WTC11 (cell line): ENCODE results near the gene FRMD4A. TPM values are rescaled to one million over a fixed set of nuclear protein-coding genes. Genes with fewer than 3 reads are reported as not detected.

Experiments used
- ATAC-seq: fragments of 200-7000 bp; cut with Tn5 transposase; 2 replicates; pipeline ENCODE4 v1.10.0; 2021; ENCODE audit warnings: mild to moderate bottlenecking, moderate library complexity
- CTCF ChIA-PET: fragments of 300-600 bp; sonication (Branson Sonifier 250); formaldehyde crosslinking; loops from one replicate; lab custom pipeline; 2021; ENCODE audit warnings: antibody characterized with exemption; lab: Charles Lee
- POLR2A ChIA-PET: fragments of 350-600 bp; sonication (Branson Sonifier 250); formaldehyde crosslinking; loops from one replicate; lab custom pipeline; 2021; ENCODE audit warnings: antibody characterized with exemption; lab: Charles Lee
- DNase-seq: peaks from one replicate; pipeline ENCODE4 v3.0.0; 2021; ENCODE audit warnings: low spot score
- H3K27ac Mint-ChIP-seq: 2 replicates; pipeline ENCODE4 v1.8.0; 2021; ENCODE audit warnings: mixed read lengths
- H3K27me3 Mint-ChIP-seq: 2 replicates; pipeline ENCODE4 v1.8.0; 2021; ENCODE audit warnings: low read depth, mild to moderate bottlenecking, moderate library complexity, mixed read lengths
- H3K36me3 Mint-ChIP-seq: 2 replicates; pipeline ENCODE4 v1.8.0; 2021; ENCODE audit warnings: mixed read lengths
- H3K4me1 Mint-ChIP-seq: 2 replicates; pipeline ENCODE4 v1.8.0; 2022; ENCODE audit warnings: mixed read lengths
- H3K4me3 Mint-ChIP-seq: 2 replicates; pipeline ENCODE4 v1.8.0; 2021; ENCODE audit warnings: mild to moderate bottlenecking, moderate library complexity, mixed read lengths
- H3K9me3 Mint-ChIP-seq: 2 replicates; pipeline ENCODE4 v1.8.0; 2021; ENCODE audit warnings: mixed read lengths
- ATF2 ChIP-seq: sonication (generic); formaldehyde crosslinking; IDR thresholded peaks from 2 replicates; pipeline ENCODE4 v1.8.1; 2022; ENCODE audit warnings: low read depth, missing genetic modification reagents, borderline replicate concordance
- ELF4 ChIP-seq: sonication (generic); formaldehyde crosslinking; IDR thresholded peaks from 2 replicates; pipeline ENCODE4 v1.8.1; 2022; ENCODE audit warnings: low read depth, mild to moderate bottlenecking, moderate library complexity, missing genetic modification reagents
- GABPB1 ChIP-seq: sonication (generic); formaldehyde crosslinking; IDR thresholded peaks from 2 replicates; pipeline ENCODE4 v1.8.1; 2023; ENCODE audit warnings: mild to moderate bottlenecking, missing genetic modification reagents
- KAT7 ChIP-seq: sonication (generic); formaldehyde crosslinking; IDR thresholded peaks from 2 replicates; pipeline ENCODE4 v1.8.1; 2023; ENCODE audit warnings: missing genetic modification reagents, mild to moderate bottlenecking, borderline replicate concordance
- MLX ChIP-seq: sonication (generic); formaldehyde crosslinking; IDR thresholded peaks from 2 replicates; pipeline ENCODE4 v1.8.1; 2023; ENCODE audit warnings: mild to moderate bottlenecking, missing genetic modification reagents, moderate library complexity
- MYBL2 ChIP-seq: sonication (generic); formaldehyde crosslinking; IDR thresholded peaks from 2 replicates; pipeline ENCODE4 v1.8.1; 2023; ENCODE audit warnings: mild to moderate bottlenecking, moderate library complexity, missing genetic modification reagents
- NFYB ChIP-seq: sonication (generic); formaldehyde crosslinking; conservative IDR thresholded peaks from 2 replicates; pipeline ENCODE4 v1.8.0; 2022; ENCODE audit warnings: low read depth, missing genetic modification reagents
- NR1H2 ChIP-seq: sonication (generic); formaldehyde crosslinking; IDR thresholded peaks from 2 replicates; pipeline ENCODE4 v1.9.0; 2021; ENCODE audit warnings: mild to moderate bottlenecking, moderate library complexity, missing genetic modification reagents
- ZNF232 ChIP-seq: sonication (generic); formaldehyde crosslinking; IDR thresholded peaks from 2 replicates; pipeline ENCODE4 v1.8.0; 2022; ENCODE audit warnings: mild to moderate bottlenecking, missing genetic modification reagents
- ZNF281 ChIP-seq: sonication (generic); formaldehyde crosslinking; IDR thresholded peaks from 2 replicates; pipeline ENCODE4 v1.8.0; 2023; ENCODE audit warnings: mild to moderate bottlenecking, missing genetic modification reagents
- ZNF396 ChIP-seq: fragments of 250-450 bp; sonication (Bioruptor Pico); IDR thresholded peaks from 2 replicates; pipeline ENCODE4 v1.8.0; 2021; ENCODE audit warnings: mild to moderate bottlenecking, moderate library complexity, borderline replicate concordance
- total RNA-seq: library from RNA; stranded (reverse); gene quantifications from 3 replicates; pipeline ENCODE4 v1.2.3, GENCODE V29; 2021
- TF ChIP-seq, protein P1 (sequence below): sonication (generic); formaldehyde crosslinking; IDR thresholded peaks from 2 replicates; pipeline ENCODE4 v1.8.1; 2022; ENCODE audit warnings: mild to moderate bottlenecking, missing genetic modification reagents, moderate library complexity, borderline replicate concordance
- TF ChIP-seq, protein P2 (sequence below): sonication (generic); formaldehyde crosslinking; IDR thresholded peaks from 2 replicates; pipeline ENCODE4 v1.8.1; 2023; ENCODE audit warnings: mild to moderate bottlenecking, missing genetic modification reagents, borderline replicate concordance
- TF ChIP-seq, protein P3 (sequence below): sonication (generic); formaldehyde crosslinking; IDR thresholded peaks from 2 replicates; pipeline ENCODE4 v1.8.0; 2022; ENCODE audit warnings: missing genetic modification reagents
- TF ChIP-seq, protein P4 (sequence below): sonication (generic); formaldehyde crosslinking; IDR thresholded peaks from 2 replicates; pipeline ENCODE4 v1.8.1; 2023; ENCODE audit warnings: mild to moderate bottlenecking, missing genetic modification reagents
- TF ChIP-seq, protein P5 (sequence below): fragments of 250-450 bp; sonication (Bioruptor Pico); IDR thresholded peaks from 2 replicates; pipeline ENCODE4 v2.1.2; 2022; ENCODE audit warnings: mild to moderate bottlenecking, moderate library complexity
- TF ChIP-seq, protein P6 (sequence below): sonication (generic); formaldehyde crosslinking; IDR thresholded peaks from 2 replicates; pipeline ENCODE4 v1.8.1; 2023; ENCODE audit warnings: mild to moderate bottlenecking, missing genetic modification reagents

The FRMD4A gene
- total RNA-seq, 1 experiment from 2014 or later = 35.5 TPM

GRCh38 chr10:13669901-13670300, 660.8 kb downstream of the FRMD4A start:
- ChIA-PET CTCF (no interaction called here), POLR2A (no interaction called here)
- no peak overlapping the region for H3K4me3 Mint-ChIP-seq
- DNase-seq (no peak), ATAC-seq (no peak)
- H3K9me3 Mint-ChIP-seq = no peaks in the 10 kb centered on the region
- peaks cover 19% of the 10 kb centered on the region for H3K36me3 Mint-ChIP-seq
- H3K27me3 Mint-ChIP-seq = no peaks in the 10 kb centered on the region
- peaks cover 41% of the 10 kb centered on the region for H3K4me1 Mint-ChIP-seq
- H3K27ac Mint-ChIP-seq = peak overlapping the region; percentile 70
- TF ChIP-seq, protein P1, sequence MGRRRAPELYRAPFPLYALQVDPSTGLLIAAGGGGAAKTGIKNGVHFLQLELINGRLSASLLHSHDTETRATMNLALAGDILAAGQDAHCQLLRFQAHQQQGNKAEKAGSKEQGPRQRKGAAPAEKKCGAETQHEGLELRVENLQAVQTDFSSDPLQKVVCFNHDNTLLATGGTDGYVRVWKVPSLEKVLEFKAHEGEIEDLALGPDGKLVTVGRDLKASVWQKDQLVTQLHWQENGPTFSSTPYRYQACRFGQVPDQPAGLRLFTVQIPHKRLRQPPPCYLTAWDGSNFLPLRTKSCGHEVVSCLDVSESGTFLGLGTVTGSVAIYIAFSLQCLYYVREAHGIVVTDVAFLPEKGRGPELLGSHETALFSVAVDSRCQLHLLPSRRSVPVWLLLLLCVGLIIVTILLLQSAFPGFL (CRISPR knock-in tag) = no peak
- no peak for TF ChIP-seq ATF2 (CRISPR knock-in tag)
- TF ChIP-seq ELF4 = no peak
- TF ChIP-seq, protein P2, sequence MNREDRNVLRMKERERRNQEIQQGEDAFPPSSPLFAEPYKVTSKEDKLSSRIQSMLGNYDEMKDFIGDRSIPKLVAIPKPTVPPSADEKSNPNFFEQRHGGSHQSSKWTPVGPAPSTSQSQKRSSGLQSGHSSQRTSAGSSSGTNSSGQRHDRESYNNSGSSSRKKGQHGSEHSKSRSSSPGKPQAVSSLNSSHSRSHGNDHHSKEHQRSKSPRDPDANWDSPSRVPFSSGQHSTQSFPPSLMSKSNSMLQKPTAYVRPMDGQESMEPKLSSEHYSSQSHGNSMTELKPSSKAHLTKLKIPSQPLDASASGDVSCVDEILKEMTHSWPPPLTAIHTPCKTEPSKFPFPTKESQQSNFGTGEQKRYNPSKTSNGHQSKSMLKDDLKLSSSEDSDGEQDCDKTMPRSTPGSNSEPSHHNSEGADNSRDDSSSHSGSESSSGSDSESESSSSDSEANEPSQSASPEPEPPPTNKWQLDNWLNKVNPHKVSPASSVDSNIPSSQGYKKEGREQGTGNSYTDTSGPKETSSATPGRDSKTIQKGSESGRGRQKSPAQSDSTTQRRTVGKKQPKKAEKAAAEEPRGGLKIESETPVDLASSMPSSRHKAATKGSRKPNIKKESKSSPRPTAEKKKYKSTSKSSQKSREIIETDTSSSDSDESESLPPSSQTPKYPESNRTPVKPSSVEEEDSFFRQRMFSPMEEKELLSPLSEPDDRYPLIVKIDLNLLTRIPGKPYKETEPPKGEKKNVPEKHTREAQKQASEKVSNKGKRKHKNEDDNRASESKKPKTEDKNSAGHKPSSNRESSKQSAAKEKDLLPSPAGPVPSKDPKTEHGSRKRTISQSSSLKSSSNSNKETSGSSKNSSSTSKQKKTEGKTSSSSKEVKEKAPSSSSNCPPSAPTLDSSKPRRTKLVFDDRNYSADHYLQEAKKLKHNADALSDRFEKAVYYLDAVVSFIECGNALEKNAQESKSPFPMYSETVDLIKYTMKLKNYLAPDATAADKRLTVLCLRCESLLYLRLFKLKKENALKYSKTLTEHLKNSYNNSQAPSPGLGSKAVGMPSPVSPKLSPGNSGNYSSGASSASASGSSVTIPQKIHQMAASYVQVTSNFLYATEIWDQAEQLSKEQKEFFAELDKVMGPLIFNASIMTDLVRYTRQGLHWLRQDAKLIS (CRISPR knock-in tag) = no peak
- TF ChIP-seq NFYB (CRISPR knock-in tag) = no peak
- no peak for TF ChIP-seq ZNF232
- TF ChIP-seq KAT7 (CRISPR knock-in tag) = no peak
- TF ChIP-seq, protein P3, sequence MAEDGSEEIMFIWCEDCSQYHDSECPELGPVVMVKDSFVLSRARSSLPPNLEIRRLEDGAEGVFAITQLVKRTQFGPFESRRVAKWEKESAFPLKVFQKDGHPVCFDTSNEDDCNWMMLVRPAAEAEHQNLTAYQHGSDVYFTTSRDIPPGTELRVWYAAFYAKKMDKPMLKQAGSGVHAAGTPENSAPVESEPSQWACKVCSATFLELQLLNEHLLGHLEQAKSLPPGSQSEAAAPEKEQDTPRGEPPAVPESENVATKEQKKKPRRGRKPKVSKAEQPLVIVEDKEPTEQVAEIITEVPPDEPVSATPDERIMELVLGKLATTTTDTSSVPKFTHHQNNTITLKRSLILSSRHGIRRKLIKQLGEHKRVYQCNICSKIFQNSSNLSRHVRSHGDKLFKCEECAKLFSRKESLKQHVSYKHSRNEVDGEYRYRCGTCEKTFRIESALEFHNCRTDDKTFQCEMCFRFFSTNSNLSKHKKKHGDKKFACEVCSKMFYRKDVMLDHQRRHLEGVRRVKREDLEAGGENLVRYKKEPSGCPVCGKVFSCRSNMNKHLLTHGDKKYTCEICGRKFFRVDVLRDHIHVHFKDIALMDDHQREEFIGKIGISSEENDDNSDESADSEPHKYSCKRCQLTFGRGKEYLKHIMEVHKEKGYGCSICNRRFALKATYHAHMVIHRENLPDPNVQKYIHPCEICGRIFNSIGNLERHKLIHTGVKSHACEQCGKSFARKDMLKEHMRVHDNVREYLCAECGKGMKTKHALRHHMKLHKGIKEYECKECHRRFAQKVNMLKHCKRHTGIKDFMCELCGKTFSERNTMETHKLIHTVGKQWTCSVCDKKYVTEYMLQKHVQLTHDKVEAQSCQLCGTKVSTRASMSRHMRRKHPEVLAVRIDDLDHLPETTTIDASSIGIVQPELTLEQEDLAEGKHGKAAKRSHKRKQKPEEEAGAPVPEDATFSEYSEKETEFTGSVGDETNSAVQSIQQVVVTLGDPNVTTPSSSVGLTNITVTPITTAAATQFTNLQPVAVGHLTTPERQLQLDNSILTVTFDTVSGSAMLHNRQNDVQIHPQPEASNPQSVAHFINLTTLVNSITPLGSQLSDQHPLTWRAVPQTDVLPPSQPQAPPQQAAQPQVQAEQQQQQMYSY (CRISPR knock-in tag) = no peak
- TF ChIP-seq, protein P4, sequence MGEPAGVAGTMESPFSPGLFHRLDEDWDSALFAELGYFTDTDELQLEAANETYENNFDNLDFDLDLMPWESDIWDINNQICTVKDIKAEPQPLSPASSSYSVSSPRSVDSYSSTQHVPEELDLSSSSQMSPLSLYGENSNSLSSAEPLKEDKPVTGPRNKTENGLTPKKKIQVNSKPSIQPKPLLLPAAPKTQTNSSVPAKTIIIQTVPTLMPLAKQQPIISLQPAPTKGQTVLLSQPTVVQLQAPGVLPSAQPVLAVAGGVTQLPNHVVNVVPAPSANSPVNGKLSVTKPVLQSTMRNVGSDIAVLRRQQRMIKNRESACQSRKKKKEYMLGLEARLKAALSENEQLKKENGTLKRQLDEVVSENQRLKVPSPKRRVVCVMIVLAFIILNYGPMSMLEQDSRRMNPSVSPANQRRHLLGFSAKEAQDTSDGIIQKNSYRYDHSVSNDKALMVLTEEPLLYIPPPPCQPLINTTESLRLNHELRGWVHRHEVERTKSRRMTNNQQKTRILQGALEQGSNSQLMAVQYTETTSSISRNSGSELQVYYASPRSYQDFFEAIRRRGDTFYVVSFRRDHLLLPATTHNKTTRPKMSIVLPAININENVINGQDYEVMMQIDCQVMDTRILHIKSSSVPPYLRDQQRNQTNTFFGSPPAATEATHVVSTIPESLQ (CRISPR knock-in tag) = no peak
- TF ChIP-seq ZNF396 = no peak
- no peak for TF ChIP-seq GABPB1 (CRISPR knock-in tag)
- TF ChIP-seq, protein P5, sequence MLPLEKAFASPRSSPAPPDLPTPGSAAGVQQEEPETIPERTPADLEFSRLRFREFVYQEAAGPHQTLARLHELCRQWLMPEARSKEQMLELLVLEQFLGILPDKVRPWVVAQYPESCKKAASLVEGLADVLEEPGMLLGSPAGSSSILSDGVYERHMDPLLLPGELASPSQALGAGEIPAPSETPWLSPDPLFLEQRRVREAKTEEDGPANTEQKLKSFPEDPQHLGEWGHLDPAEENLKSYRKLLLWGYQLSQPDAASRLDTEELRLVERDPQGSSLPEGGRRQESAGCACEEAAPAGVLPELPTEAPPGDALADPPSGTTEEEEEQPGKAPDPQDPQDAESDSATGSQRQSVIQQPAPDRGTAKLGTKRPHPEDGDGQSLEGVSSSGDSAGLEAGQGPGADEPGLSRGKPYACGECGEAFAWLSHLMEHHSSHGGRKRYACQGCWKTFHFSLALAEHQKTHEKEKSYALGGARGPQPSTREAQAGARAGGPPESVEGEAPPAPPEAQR (CRISPR knock-in tag) = no peak
- no peak for TF ChIP-seq ZNF281
- no peak for TF ChIP-seq MLX (CRISPR knock-in tag)
- no peak for TF ChIP-seq MYBL2
- no peak for TF ChIP-seq NR1H2 (CRISPR knock-in tag)
- TF ChIP-seq, protein P6, sequence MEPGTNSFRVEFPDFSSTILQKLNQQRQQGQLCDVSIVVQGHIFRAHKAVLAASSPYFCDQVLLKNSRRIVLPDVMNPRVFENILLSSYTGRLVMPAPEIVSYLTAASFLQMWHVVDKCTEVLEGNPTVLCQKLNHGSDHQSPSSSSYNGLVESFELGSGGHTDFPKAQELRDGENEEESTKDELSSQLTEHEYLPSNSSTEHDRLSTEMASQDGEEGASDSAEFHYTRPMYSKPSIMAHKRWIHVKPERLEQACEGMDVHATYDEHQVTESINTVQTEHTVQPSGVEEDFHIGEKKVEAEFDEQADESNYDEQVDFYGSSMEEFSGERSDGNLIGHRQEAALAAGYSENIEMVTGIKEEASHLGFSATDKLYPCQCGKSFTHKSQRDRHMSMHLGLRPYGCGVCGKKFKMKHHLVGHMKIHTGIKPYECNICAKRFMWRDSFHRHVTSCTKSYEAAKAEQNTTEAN (CRISPR knock-in tag) = no peak
